ENCODE measurements around the gene LRRFIP1. TPM values are rescaled to one million over a fixed set of nuclear protein-coding genes. Genes with fewer than 3 reads are reported as not detected.

LRRFIP1 gene
- total RNA-seq, 1 donor from 2014 or later: 40.7 TPM

DNA sequence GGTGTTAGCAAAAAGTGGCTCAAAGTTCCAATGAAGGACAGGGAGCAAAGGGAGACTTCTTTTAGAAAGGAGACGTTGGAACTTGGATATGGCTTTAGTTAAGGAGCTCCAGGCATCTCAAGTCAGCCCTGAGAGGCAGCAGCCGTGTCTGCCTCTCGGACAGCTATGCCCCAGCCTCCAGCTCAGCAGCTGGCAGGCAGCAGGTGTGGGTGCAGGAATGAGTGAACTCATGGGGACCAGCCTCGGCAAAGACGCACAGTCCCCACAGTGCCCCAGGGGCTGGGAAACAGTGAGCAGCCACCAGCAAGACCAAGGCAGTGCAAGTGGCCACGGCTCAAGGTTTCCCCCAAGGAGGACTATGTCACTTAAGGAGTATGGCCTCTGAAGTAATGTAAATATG lies 1.6 kb upstream of the LRRFIP1 start:
- Histone ChIP-seq H3K4me3 (no peak overlapping the region), H3K79me2 (ENCODE audit: low read depth) (peaks cover 3% of the 10 kb centered on the region), H3K27me3 (peaks cover 63% of the 10 kb centered on the region), H3K4me1 (peaks cover 8% of the 10 kb centered on the region), H3K4me2 (no peak overlapping the region), H3K36me3 (no peaks in the 10 kb centered on the region), H3F3A (ENCODE audit: low read depth) (peaks cover 17% of the 10 kb centered on the region), H2AFZ (replicated peaks) (no peak overlapping the region), H4K20me1 (ENCODE audit: low read depth) (peaks cover 18% of the 10 kb centered on the region), H3K27ac (no peak overlapping the region), H3K9me3 (ENCODE audit: low read depth) (no peaks in the 10 kb centered on the region), H3K9ac (no peak overlapping the region)
- Mint-ChIP-seq H3K27me3 (ENCODE audit: insufficient read depth, low read depth) (peaks cover 16% of the 10 kb centered on the region), H3K27ac (no peak overlapping the region), H3K36me3 (peaks cover 8% of the 10 kb centered on the region), H3K9me3 (no peaks in the 10 kb centered on the region), H3K4me3 (peak overlapping the region; percentile 83), H3K4me1 (peaks cover 27% of the 10 kb centered on the region)
- DNase-seq (ENCODE audit: low spot score): no peak
- TF ChIP-seq EZH2 (IDR thresholded peaks at IDR 0.05) (no peak), EZH2phosphoT487 (IDR thresholded peaks at IDR 0.05) (no peak)

- Histone ChIP-seq H3K79me2 (ENCODE audit: low read depth) (peaks cover 3% of the 10 kb centered on the region), H3F3A (ENCODE audit: low read depth) (peaks cover 17% of the 10 kb centered on the region), H3K4me3 (peak overlapping the region; percentile 67), H3K9me3 (ENCODE audit: low read depth) (no peaks in the 10 kb centered on the region), H3K27ac (no peak overlapping the region), H3K27me3 (peaks cover 63% of the 10 kb centered on the region), H3K36me3 (no peaks in the 10 kb centered on the region), H3K4me1 (peaks cover 8% of the 10 kb centered on the region), H4K20me1 (ENCODE audit: low read depth) (peaks cover 21% of the 10 kb centered on the region), H3K4me2 (peak overlapping the region; percentile 84), H2AFZ (replicated peaks) (no peak overlapping the region), H3K9ac (no peak overlapping the region)
- Mint-ChIP-seq H3K27ac (no peak overlapping the region), H3K27me3 (ENCODE audit: insufficient read depth, low read depth) (peaks cover 14% of the 10 kb centered on the region), H3K36me3 (peaks cover 15% of the 10 kb centered on the region), H3K4me3 (peak overlapping the region; percentile 83), H3K9me3 (no peaks in the 10 kb centered on the region), H3K4me1 (peaks cover 34% of the 10 kb centered on the region)
- TF ChIP-seq EZH2phosphoT487 (IDR thresholded peaks at IDR 0.05) (peak; percentile 70), EZH2 (IDR thresholded peaks at IDR 0.05) (peak; percentile 78), CTCF (IDR thresholded peaks at IDR 0.05) (no peak)
- peak; percentile 48 for DNase-seq (ENCODE audit: low spot score)
Observed at GRCh38 chr2:237626813-237627440, 460 bp upstream of the LRRFIP1 start.

DNA sequence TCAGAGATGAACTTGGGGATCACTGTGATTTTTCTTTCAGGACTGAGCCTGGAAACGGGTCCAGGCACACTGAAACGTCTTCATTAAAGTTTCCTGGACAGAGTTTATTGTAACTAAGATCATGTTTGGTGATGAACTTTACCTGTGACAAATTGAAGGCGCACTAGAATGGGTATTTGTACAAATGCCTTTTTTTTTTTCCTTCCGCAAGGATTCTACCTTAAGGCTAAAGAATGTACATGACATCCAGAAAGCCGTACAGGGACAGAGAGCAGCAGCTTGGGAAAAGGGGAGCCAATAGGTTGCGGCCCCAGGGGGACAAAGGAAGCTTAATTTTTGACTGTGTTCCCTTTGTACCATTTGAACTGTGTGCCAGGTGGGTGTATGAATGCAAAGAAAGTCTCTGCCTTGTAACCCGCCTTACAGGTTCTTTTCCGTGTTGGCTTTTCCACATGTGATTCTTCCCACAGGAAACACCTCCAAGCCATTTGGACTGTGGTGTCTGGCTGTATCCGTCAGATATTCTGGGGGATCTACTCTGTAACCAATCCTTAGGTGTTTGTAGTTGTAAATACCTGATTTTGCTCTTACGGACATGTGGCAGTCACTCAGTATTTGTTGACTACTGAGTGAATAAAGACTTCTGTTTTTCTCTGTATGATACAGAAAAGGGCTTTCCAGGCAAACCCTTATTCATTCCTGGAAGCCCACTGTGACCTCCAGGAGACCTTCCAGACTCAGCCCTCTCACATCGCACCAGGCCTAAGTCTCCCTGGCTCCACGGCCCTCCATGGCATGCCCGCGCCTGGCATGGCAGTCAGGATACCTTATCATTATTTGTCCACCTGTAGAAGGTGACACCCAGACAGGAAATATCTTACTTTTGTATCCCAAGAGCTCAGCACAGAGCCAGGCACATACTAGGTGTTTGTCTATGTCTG lies 1.1 kb downstream of the LRRFIP1 start:
- no peak for DNase-seq (ENCODE audit: low spot score)
- Histone ChIP-seq H3F3A (ENCODE audit: low read depth) (peaks cover 17% of the 10 kb centered on the region), H2AFZ (replicated peaks) (no peak overlapping the region), H3K79me2 (ENCODE audit: low read depth) (peaks cover 3% of the 10 kb centered on the region), H3K4me2 (peak overlapping the region; percentile 84), H3K27ac (no peak overlapping the region), H3K27me3 (peaks cover 56% of the 10 kb centered on the region), H3K4me1 (peaks cover 8% of the 10 kb centered on the region), H3K9ac (no peak overlapping the region), H3K9me3 (ENCODE audit: low read depth) (no peaks in the 10 kb centered on the region), H3K4me3 (peak overlapping the region; percentile 67), H4K20me1 (ENCODE audit: low read depth) (peaks cover 21% of the 10 kb centered on the region), H3K36me3 (no peaks in the 10 kb centered on the region)
- H3K4me3 Mint-ChIP-seq: peak overlapping the region; percentile 95
- peaks cover 20% of the 10 kb centered on the region for H3K36me3 Mint-ChIP-seq
- TF ChIP-seq EZH2 (IDR thresholded peaks at IDR 0.05): no peak
- no peak for TF ChIP-seq EZH2phosphoT487 (IDR thresholded peaks at IDR 0.05)
- TF ChIP-seq CTCF (IDR thresholded peaks at IDR 0.05): no peak
- peak overlapping the region; percentile 79 for H3K27ac Mint-ChIP-seq
- peaks cover 15% of the 10 kb centered on the region for H3K27me3 Mint-ChIP-seq (ENCODE audit: insufficient read depth, low read depth)
- peaks cover 34% of the 10 kb centered on the region for H3K4me1 Mint-ChIP-seq
- H3K9me3 Mint-ChIP-seq: no peaks in the 10 kb centered on the region

Data from neural progenitor cell (in vitro differentiated cells).